Endothelial cell (in vitro differentiated cells): ENCODE data around the gene PTPRJ. TPM values are rescaled to one million over a fixed set of nuclear protein-coding genes. Genes with fewer than 3 reads are reported as not detected.

ENCODE experiments used
- DNase-seq: peaks from one replicate; pipeline ENCODE4 v3.0.0; 2021; ENCODE audit warnings: low spot score
- H3K27ac Mint-ChIP-seq: one replicate; pipeline ENCODE4 v1.8.0; 2021; ENCODE audit warnings: mixed read lengths, inconsistent platforms; ENCODE audit not compliant: unreplicated experiment
- H3K27me3 Mint-ChIP-seq: one replicate; pipeline ENCODE4 v1.8.0; 2021; ENCODE audit warnings: mild to moderate bottlenecking, moderate library complexity, mixed read lengths, inconsistent platforms; ENCODE audit not compliant: unreplicated experiment
- H3K36me3 Mint-ChIP-seq: one replicate; pipeline ENCODE4 v1.8.0; 2021; ENCODE audit warnings: mild to moderate bottlenecking, low read depth, mixed read lengths, inconsistent platforms; ENCODE audit not compliant: unreplicated experiment
- H3K4me1 Mint-ChIP-seq: one replicate; pipeline ENCODE4 v1.8.0; 2021; ENCODE audit warnings: mild to moderate bottlenecking, mixed read lengths, inconsistent platforms; ENCODE audit not compliant: unreplicated experiment
- H3K4me3 Mint-ChIP-seq: one replicate; pipeline ENCODE4 v1.8.0; 2021; ENCODE audit warnings: mild to moderate bottlenecking, mixed read lengths, inconsistent platforms; ENCODE audit not compliant: unreplicated experiment
- H3K9me3 Mint-ChIP-seq: one replicate; pipeline ENCODE4 v1.8.0; 2021; ENCODE audit warnings: mixed read lengths, inconsistent platforms; ENCODE audit not compliant: unreplicated experiment
- CTCF ChIP-seq: fragments of 200-600 bp; sonication (generic); IDR thresholded peaks from one replicate; pipeline ENCODE4 v1.5.0; 2021; ENCODE audit warnings: antibody characterized with exemption; ENCODE audit not compliant: unreplicated experiment
- total RNA-seq: library from RNA; stranded (reverse); fragmentation: NEBNext Ultra II Directional; extraction: Animal tissue kit (Norgen Biotek cat#: 25700); gene quantifications from one replicate; pipeline ENCODE4 v1.2.1, GENCODE V29; 2021; ENCODE audit not compliant: unreplicated experiment

The PTPRJ gene
- total RNA-seq, 1 donor from 2014 or later = 1.6 TPM

GRCh38 chr11:48066881-48067800 lies 86.8 kb downstream of the PTPRJ start:
- no peak for TF ChIP-seq CTCF
- Mint-ChIP-seq H3K27me3 (peaks cover 8% of the 10 kb centered on the region), H3K4me1 (peaks cover 12% of the 10 kb centered on the region), H3K27ac (no peak overlapping the region), H3K4me3 (no peak overlapping the region), H3K9me3 (no peaks in the 10 kb centered on the region), H3K36me3 (no peaks in the 10 kb centered on the region)
- DNase-seq = peak; percentile 51

- Mint-ChIP-seq H3K9me3 (no peaks in the 10 kb centered on the region), H3K4me3 (no peak overlapping the region), H3K27ac (no peak overlapping the region), H3K27me3 (peaks cover 3% of the 10 kb centered on the region), H3K36me3 (no peaks in the 10 kb centered on the region), H3K4me1 (peaks cover 3% of the 10 kb centered on the region)
- DNase-seq = no peak
- no peak for TF ChIP-seq CTCF
These were observed 92.9 kb downstream of the PTPRJ start for GRCh38 chr11:48073031-48073861.

- H3K36me3 Mint-ChIP-seq = no peaks in the 10 kb centered on the region
- H3K9me3 Mint-ChIP-seq = no peaks in the 10 kb centered on the region
- H3K27ac Mint-ChIP-seq = no peak overlapping the region
- DNase-seq = no peak
- peaks cover 3% of the 10 kb centered on the region for H3K4me1 Mint-ChIP-seq
- TF ChIP-seq CTCF = no peak
- no peak overlapping the region for H3K4me3 Mint-ChIP-seq
- H3K27me3 Mint-ChIP-seq = peaks cover 4% of the 10 kb centered on the region
These were observed 94.2 kb downstream of the PTPRJ start for GRCh38 chr11:48074425-48075181.

- Mint-ChIP-seq H3K36me3 (no peaks in the 10 kb centered on the region), H3K27ac (no peak overlapping the region), H3K9me3 (no peaks in the 10 kb centered on the region), H3K4me1 (peaks cover 3% of the 10 kb centered on the region), H3K4me3 (no peak overlapping the region), H3K27me3 (peaks cover 4% of the 10 kb centered on the region)
- TF ChIP-seq CTCF = no peak
- DNase-seq = no peak
These were observed 95.3 kb downstream of the PTPRJ start for GRCh38 chr11:48075637-48076036.
